Neural progenitor cell (in vitro differentiated cells): ENCODE results near the gene PRSS33. TPM values are rescaled to one million over a fixed set of nuclear protein-coding genes. Genes with fewer than 3 reads are reported as not detected.
A peak's percentile ranks its signal among the peaks of the same experiment; 100 is the strongest.

Experiments used
- DNase-seq: peaks from one replicate; pipeline ENCODE4 v3.0.0-alpha.2; 2016; ENCODE audit warnings: low spot score
- H2AFZ ChIP-seq: fragments of 200-600 bp; sonication (generic); replicated peaks from 2 replicates; pipeline ENCODE4 v1.6.1; 2016; ENCODE audit warnings: antibody characterized with exemption
- H3F3A ChIP-seq: fragments of 200-600 bp; sonication (generic); 2 replicates; pipeline ENCODE4 v1.6.1; 2016; ENCODE audit warnings: antibody characterized with exemption, low read depth
- H3K27ac ChIP-seq: fragments of 200-600 bp; sonication (generic); 2 replicates; pipeline ENCODE4 v1.5.1; 2016; ENCODE audit warnings: mild to moderate bottlenecking
- H3K27me3 ChIP-seq: fragments of 200-600 bp; sonication (generic); 2 replicates; pipeline ENCODE4 v1.6.1; 2016; ENCODE audit warnings: mild to moderate bottlenecking, moderate library complexity
- H3K36me3 ChIP-seq: fragments of 200-600 bp; sonication (generic); 2 replicates; pipeline ENCODE4 v1.5.1; 2016
- H3K4me1 ChIP-seq: fragments of 200-600 bp; sonication (generic); 2 replicates; pipeline ENCODE4 v1.6.1; 2016; ENCODE audit warnings: mixed run types
- H3K4me2 ChIP-seq: fragments of 200-600 bp; sonication (generic); 2 replicates; pipeline ENCODE4 v1.6.1; 2016
- H3K4me3 ChIP-seq: fragments of 200-600 bp; sonication (generic); 2 replicates; pipeline ENCODE4 v1.5.1; 2016
- H3K79me2 ChIP-seq: fragments of 200-600 bp; sonication (generic); 2 replicates; pipeline ENCODE4 v1.6.1; 2016; ENCODE audit warnings: low read depth
- H3K9ac ChIP-seq: fragments of 200-600 bp; sonication (generic); 2 replicates; pipeline ENCODE4 v1.6.1; 2016
- H3K9me3 ChIP-seq: fragments of 200-600 bp; sonication (generic); 2 replicates; pipeline ENCODE4 v1.5.1; 2016; ENCODE audit warnings: low read depth
- H4K20me1 ChIP-seq: fragments of 200-600 bp; sonication (generic); 2 replicates; pipeline ENCODE4 v1.6.1; 2016; ENCODE audit warnings: low read depth
- H3K27ac Mint-ChIP-seq: 3 replicates; pipeline ENCODE4 v1.8.0; 2021; ENCODE audit warnings: mixed read lengths
- H3K27me3 Mint-ChIP-seq: 2 replicates; pipeline ENCODE4 v1.8.0; 2022; ENCODE audit warnings: low read depth, mild to moderate bottlenecking, inconsistent platforms, moderate library complexity, mixed read lengths; ENCODE audit not compliant: insufficient read depth
- H3K36me3 Mint-ChIP-seq: 3 replicates; pipeline ENCODE4 v1.8.0; 2021; ENCODE audit warnings: mixed read lengths
- H3K4me1 Mint-ChIP-seq: 3 replicates; pipeline ENCODE4 v1.8.0; 2021; ENCODE audit warnings: mixed read lengths
- H3K4me3 Mint-ChIP-seq: 3 replicates; pipeline ENCODE4 v1.8.0; 2021; ENCODE audit warnings: mild to moderate bottlenecking, moderate library complexity, mixed read lengths
- H3K9me3 Mint-ChIP-seq: 3 replicates; pipeline ENCODE4 v1.8.0; 2020; ENCODE audit warnings: mixed read lengths
- EZH2 ChIP-seq: fragments of 200-600 bp; sonication (generic); IDR thresholded peaks from 2 replicates; pipeline ENCODE4 v1.6.1; 2017; ENCODE audit warnings: antibody characterized with exemption, mild to moderate bottlenecking, moderate library complexity
- EZH2phosphoT487 ChIP-seq: fragments of 200-600 bp; sonication (generic); IDR thresholded peaks from 2 replicates; pipeline ENCODE4 v1.6.1; 2017; ENCODE audit warnings: antibody characterized with exemption
- total RNA-seq: library from RNA; depleted of rRNA; stranded (reverse); fragments of >200 nt; gene quantifications from 2 replicates; pipeline ENCODE4 v1.2.3, GENCODE V29; 2015; ENCODE audit warnings: low replicate concordance
- TF ChIP-seq, protein P1 (sequence below): fragments of 200-600 bp; sonication (generic); IDR thresholded peaks from 2 replicates; pipeline ENCODE4 v1.5.1; 2017; ENCODE audit warnings: antibody characterized with exemption, mild to moderate bottlenecking

PRSS33 gene
- total RNA-seq, 1 donor from 2014 or later: 0.73 TPM

GRCh38 chr16:2771496-2772402 is 15.6 kb downstream of the PRSS33 start:
- Histone ChIP-seq H3K9ac (no peak overlapping the region), H3K4me2 (no peak overlapping the region), H3K27me3 (no peaks in the 10 kb centered on the region), H3K4me3 (no peak overlapping the region), H3F3A (peaks cover 62% of the 10 kb centered on the region), H3K9me3 (no peaks in the 10 kb centered on the region), H3K27ac (peak overlapping the region; percentile 67), H3K36me3 (no peaks in the 10 kb centered on the region), H2AFZ (no peak overlapping the region), H3K79me2 (peaks cover 61% of the 10 kb centered on the region), H3K4me1 (peaks cover 9% of the 10 kb centered on the region), H4K20me1 (peaks cover 82% of the 10 kb centered on the region)
- Mint-ChIP-seq H3K27me3 (peaks cover 5% of the 10 kb centered on the region), H3K9me3 (no peaks in the 10 kb centered on the region), H3K4me1 (peaks cover 14% of the 10 kb centered on the region), H3K4me3 (peak overlapping the region; percentile 19), H3K27ac (no peak overlapping the region), H3K36me3 (peaks cover 29% of the 10 kb centered on the region)
- no peak for DNase-seq
- TF ChIP-seq EZH2phosphoT487: no peak

DNA sequence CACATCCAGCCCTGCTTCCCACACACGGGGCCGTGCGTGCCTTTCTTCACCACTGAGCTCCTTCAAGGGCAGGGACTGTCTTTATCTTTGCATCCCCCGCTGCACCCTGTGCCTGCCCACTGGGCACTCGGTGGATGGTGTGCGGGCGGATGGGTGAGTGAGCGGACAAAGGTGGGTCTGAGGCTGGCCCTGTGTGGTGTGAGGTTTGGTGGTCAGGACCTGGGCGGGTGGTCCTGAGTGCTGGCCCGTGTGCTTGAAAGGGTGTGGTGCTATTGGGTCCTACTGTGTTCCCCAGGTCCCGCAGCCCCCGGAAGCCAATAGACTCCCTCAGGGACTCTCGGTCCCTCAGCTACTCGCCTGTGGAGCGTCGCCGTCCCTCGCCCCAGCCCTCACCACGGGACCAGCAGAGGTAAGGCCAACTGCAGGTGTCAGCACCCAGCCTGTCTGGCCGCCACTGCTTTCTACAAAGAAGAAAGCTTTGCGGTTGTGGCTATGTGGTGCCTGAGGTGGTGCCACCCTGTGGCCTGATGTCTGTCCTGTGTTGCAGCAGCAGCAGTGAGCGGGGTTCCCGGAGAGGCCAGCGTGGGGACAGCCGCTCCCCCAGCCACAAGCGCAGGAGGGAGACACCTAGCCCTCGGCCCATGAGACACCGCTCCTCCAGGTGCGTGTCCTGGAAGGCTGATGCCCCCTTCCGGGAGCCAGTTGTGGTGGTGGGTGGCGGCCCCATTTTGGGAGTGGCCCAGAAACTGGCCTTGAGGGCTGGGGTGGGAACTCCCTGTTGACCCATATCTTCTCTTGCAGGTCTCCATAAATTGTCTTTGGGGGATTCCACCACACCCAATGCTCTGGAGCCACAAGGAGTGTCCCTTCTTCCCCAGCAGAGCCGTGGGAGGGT is 17.1 kb downstream of the PRSS33 start:
- peaks cover 72% of the 10 kb centered on the region for H3F3A ChIP-seq
- no peak for TF ChIP-seq EZH2phosphoT487
- TF ChIP-seq, protein P1, sequence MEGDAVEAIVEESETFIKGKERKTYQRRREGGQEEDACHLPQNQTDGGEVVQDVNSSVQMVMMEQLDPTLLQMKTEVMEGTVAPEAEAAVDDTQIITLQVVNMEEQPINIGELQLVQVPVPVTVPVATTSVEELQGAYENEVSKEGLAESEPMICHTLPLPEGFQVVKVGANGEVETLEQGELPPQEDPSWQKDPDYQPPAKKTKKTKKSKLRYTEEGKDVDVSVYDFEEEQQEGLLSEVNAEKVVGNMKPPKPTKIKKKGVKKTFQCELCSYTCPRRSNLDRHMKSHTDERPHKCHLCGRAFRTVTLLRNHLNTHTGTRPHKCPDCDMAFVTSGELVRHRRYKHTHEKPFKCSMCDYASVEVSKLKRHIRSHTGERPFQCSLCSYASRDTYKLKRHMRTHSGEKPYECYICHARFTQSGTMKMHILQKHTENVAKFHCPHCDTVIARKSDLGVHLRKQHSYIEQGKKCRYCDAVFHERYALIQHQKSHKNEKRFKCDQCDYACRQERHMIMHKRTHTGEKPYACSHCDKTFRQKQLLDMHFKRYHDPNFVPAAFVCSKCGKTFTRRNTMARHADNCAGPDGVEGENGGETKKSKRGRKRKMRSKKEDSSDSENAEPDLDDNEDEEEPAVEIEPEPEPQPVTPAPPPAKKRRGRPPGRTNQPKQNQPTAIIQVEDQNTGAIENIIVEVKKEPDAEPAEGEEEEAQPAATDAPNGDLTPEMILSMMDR: no peak
- no peak for TF ChIP-seq EZH2
- no peak overlapping the region for H2AFZ ChIP-seq
- peaks cover 61% of the 10 kb centered on the region for H3K79me2 ChIP-seq
- Mint-ChIP-seq H3K36me3 (peaks cover 41% of the 10 kb centered on the region), H3K27me3 (peaks cover 16% of the 10 kb centered on the region), H3K27ac (no peak overlapping the region), H3K4me3 (no peak overlapping the region), H3K4me1 (peaks cover 6% of the 10 kb centered on the region), H3K9me3 (peaks cover 5% of the 10 kb centered on the region)
- peak overlapping the region; percentile 58 for H3K27ac ChIP-seq
- H3K4me2 ChIP-seq: no peak overlapping the region
- DNase-seq: no peak
- H3K9ac ChIP-seq: no peak overlapping the region
- H3K27me3 ChIP-seq: no peaks in the 10 kb centered on the region
- H3K4me3 ChIP-seq: no peak overlapping the region
- H3K4me1 ChIP-seq: no peaks in the 10 kb centered on the region
- peaks cover 76% of the 10 kb centered on the region for H4K20me1 ChIP-seq
- H3K36me3 ChIP-seq: no peaks in the 10 kb centered on the region
- no peaks in the 10 kb centered on the region for H3K9me3 ChIP-seq

DNA sequence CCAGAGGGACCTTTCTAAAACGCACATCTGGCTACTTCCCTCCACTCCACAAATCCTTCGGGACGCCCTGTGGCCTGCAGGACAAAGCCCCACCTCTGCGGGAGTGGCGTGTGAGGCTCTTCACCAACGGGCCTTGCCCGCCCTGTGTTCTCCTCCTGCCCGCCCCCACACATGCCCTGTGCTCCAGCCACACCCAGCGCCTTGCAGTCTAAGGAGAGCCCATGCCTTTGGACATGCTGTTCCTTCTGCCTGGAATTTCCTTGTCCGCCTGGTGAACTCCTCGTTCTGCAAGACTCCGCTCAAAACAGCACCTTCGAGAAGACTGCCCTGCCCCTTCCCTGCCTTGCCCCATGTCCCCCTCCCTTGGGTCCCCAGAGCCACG is 17.7 kb downstream of the PRSS33 start:
- no peak for DNase-seq
- H3K27me3 Mint-ChIP-seq: peaks cover 17% of the 10 kb centered on the region
- no peak overlapping the region for H3K27ac Mint-ChIP-seq

More for the DNA sequence above, 17.7 kb downstream of the PRSS33 start:
- TF ChIP-seq, protein P1: no peak
- TF ChIP-seq EZH2phosphoT487 (no peak), EZH2 (no peak)
- H3K36me3 ChIP-seq: peaks cover 4% of the 10 kb centered on the region
- no peak overlapping the region for H3K4me3 Mint-ChIP-seq
- H3K79me2 ChIP-seq: peaks cover 61% of the 10 kb centered on the region
- peaks cover 71% of the 10 kb centered on the region for H3F3A ChIP-seq
- H3K36me3 Mint-ChIP-seq: peaks cover 48% of the 10 kb centered on the region
- peaks cover 6% of the 10 kb centered on the region for H3K4me1 Mint-ChIP-seq
- H3K27me3 ChIP-seq: no peaks in the 10 kb centered on the region
- no peaks in the 10 kb centered on the region for H3K9me3 ChIP-seq
- no peaks in the 10 kb centered on the region for H3K4me1 ChIP-seq
- peak overlapping the region; percentile 58 for H3K27ac ChIP-seq
- H2AFZ ChIP-seq: no peak overlapping the region
- H3K4me2 ChIP-seq: no peak overlapping the region
- no peak overlapping the region for H3K9ac ChIP-seq
- no peak overlapping the region for H3K4me3 ChIP-seq
- H3K9me3 Mint-ChIP-seq: peaks cover 11% of the 10 kb centered on the region
- H4K20me1 ChIP-seq: peaks cover 74% of the 10 kb centered on the region
